BLaER1 treated with 17β-estradiol and CSF1 and Interleukin-3, amounts not matched to agents 10 nM and 100 nM (cell line): ENCODE results near the gene ST13.
A peak's percentile ranks its signal among the peaks of the same experiment; 100 is the strongest.
"Not testable (repeated sequence)": the region's sequence is repeated elsewhere in the genome, so short reads cannot be mapped to it uniquely, and the experiment has no call there.

ENCODE experiments used
- H3K27ac ChIP-seq, 11 experiments: shearing (Covaris generic); formaldehyde crosslinking; 2 replicates each; pipeline ENCODE4 v1.8.1; 2022
- H3K27me3 ChIP-seq, 11 experiments: shearing (Covaris generic); formaldehyde crosslinking; 2 replicates each; pipeline ENCODE4 v1.8.1; 2022
- H3K36me3 ChIP-seq, 11 experiments: shearing (Covaris generic); formaldehyde crosslinking; 2 replicates each; pipeline ENCODE4 v1.8.1; 2022
- H3K4me1 ChIP-seq, 10 experiments: shearing (Covaris generic); formaldehyde crosslinking; 2 replicates each; pipeline ENCODE4 v1.8.1; 2022
- H3K4me2 ChIP-seq, 11 experiments: shearing (Covaris generic); formaldehyde crosslinking; 2 replicates each; pipeline ENCODE4 v1.8.1; 2022
- H3K4me3 ChIP-seq, 10 experiments: shearing (Covaris generic); formaldehyde crosslinking; 2 replicates each; pipeline ENCODE4 v1.8.1; 2022
- H3K9ac ChIP-seq, 11 experiments: shearing (Covaris generic); formaldehyde crosslinking; 2 replicates each; pipeline ENCODE4 v1.8.1; 2022
- H3K9me3 ChIP-seq, 11 experiments: shearing (Covaris generic); formaldehyde crosslinking; replicated peaks in 1 of 11; 2 replicates each; pipeline ENCODE4 v1.8.1; 2022
- H4K20me1 ChIP-seq, 11 experiments: shearing (Covaris generic); formaldehyde crosslinking; 2 replicates each; pipeline ENCODE4 v1.8.1; 2022
- Cebpa-rat ChIP-seq, 11 experiments: shearing (Covaris generic); IDR thresholded peaks; 2 replicates each; pipeline ENCODE4 v1.8.1; 2022

Gene ST13

GRCh38 chr22:40826984-40827741, 29.3 kb downstream of the ST13 start:
- no peaks in the 10 kb centered on the region for H3K9me3 ChIP-seq
- no peak for TF ChIP-seq Cebpa-rat (IDR thresholded peaks at IDR 0.05)
- no peak overlapping the region for H3K27ac ChIP-seq
- no peaks in the 10 kb centered on the region for H3K4me1 ChIP-seq
- peaks cover 81 to 100% (median 92%) of the 10 kb centered on the region in 11 experiments for H3K36me3 ChIP-seq
- H3K4me2 ChIP-seq, result no peak overlapping the region
- peaks cover 0 to 12% (median 4%) of the 10 kb centered on the region in 11 experiments; a peak in 4 of 22 replicates for H4K20me1 ChIP-seq
- H3K4me3 ChIP-seq, result no peak overlapping the region
- no peaks in the 10 kb centered on the region for H3K27me3 ChIP-seq
- no peak overlapping the region for H3K9ac ChIP-seq

DNA sequence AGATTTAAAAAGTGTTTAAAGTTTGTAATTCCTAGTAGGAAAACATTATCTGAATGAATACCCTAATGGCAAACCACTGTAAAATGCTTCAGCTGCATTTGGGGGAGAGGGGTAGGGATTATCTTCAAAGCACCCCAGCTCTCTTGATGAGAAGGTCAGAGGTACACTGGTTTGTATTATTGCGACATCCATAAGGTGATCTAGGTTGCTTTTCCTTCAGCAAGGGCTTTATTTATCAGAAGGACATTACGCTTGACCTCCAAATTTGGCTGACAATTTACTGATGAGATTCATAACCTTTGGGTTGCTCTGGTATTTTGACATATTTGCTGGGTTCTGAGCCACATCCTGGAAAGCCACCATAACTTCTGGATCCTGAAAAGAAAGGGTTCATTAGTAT, 30.1 kb downstream of the ST13 start:
- TF ChIP-seq Cebpa-rat (IDR thresholded peaks at IDR 0.05), result peak in 2 of 11 experiments; percentile 18 to 58; a peak in 1 of 22 replicates
- H3K27ac ChIP-seq, H3K9ac ChIP-seq: not testable (repeated sequence)

GRCh38 chr22:40823426-40823825, 33.0 kb downstream of the ST13 start:
- Histone ChIP-seq H3K4me3 (no peak overlapping the region), H3K9ac (no peak overlapping the region), H3K27ac (no peak overlapping the region), H3K9me3 (no peaks in the 10 kb centered on the region), H4K20me1 (no peaks in the 10 kb centered on the region; a peak in 2 of 22 replicates), H3K36me3 (peaks cover 44 to 65% (median 55%) of the 10 kb centered on the region in 11 experiments), H3K27me3 (no peaks in the 10 kb centered on the region), H3K4me1 (peaks cover 7 to 13% (median 12%) of the 10 kb centered on the region in 10 experiments), H3K4me2 (no peak overlapping the region)
- no peak for TF ChIP-seq Cebpa-rat (IDR thresholded peaks at IDR 0.05)

More for the DNA sequence above, 30.1 kb downstream of the ST13 start:
- H3K4me3 ChIP-seq, H3K27me3 ChIP-seq, H3K4me1 ChIP-seq, H3K4me2 ChIP-seq, H4K20me1 ChIP-seq, H3K9me3 ChIP-seq: not testable (repeated sequence)
- H3K36me3 ChIP-seq, result peaks cover 72 to 94% (median 83%) of the 10 kb centered on the region in 11 experiments

GRCh38 chr22:40819599-40820140, 36.8 kb downstream of the ST13 start:
- Histone ChIP-seq H4K20me1 (peaks cover 0 to 22% (median 0%) of the 10 kb centered on the region in 11 experiments; a peak in 4 of 22 replicates), H3K4me3 (peak overlapping the region; percentile 73 to 99 (median 92)), H3K4me2 (peak overlapping the region; percentile 79 to 96 (median 87)), H3K9ac (peak overlapping the region; percentile 69 to 89 (median 86); a peak in 21 of 22 replicates), H3K27ac (peak overlapping the region in 10 of 11 experiments; percentile 40 to 86 (median 47); a peak in 17 of 22 replicates), H3K36me3 (peaks cover 14 to 43% (median 26%) of the 10 kb centered on the region in 11 experiments), H3K27me3 (no peaks in the 10 kb centered on the region), H3K9me3 (no peaks in the 10 kb centered on the region), H3K4me1 (peaks cover 26 to 31% (median 29%) of the 10 kb centered on the region in 10 experiments)
- no peak for TF ChIP-seq Cebpa-rat (IDR thresholded peaks at IDR 0.05)

GRCh38 chr22:40818747-40819598, 37.5 kb downstream of the ST13 start, which contains the start of gene SLC25A17:
TSS of gene SLC25A17 (minus strand) at chr22:40819346. CDS start at chr22:40819248, 98 bp downstream.
- Histone ChIP-seq H3K27ac (peak within 1 kb of the TSS; percentile 52 to 86 (median 81); a peak in 21 of 22 replicates), H3K9me3 (no peaks in the 10 kb centered on the region), H3K4me2 (peak within 1 kb of the TSS; percentile 85 to 98 (median 92)), H4K20me1 (peaks cover 0 to 22% (median 0%) of the 10 kb centered on the region in 11 experiments; a peak in 6 of 22 replicates), H3K36me3 (peaks cover 8 to 36% (median 20%) of the 10 kb centered on the region in 11 experiments), H3K4me3 (peak within 1 kb of the TSS; percentile 73 to 99 (median 92)), H3K9ac (peak within 1 kb of the TSS; percentile 83 to 89 (median 86)), H3K27me3 (no peaks in the 10 kb centered on the region), H3K4me1 (peaks cover 26 to 32% (median 30%) of the 10 kb centered on the region in 10 experiments)
- TF ChIP-seq Cebpa-rat (IDR thresholded peaks at IDR 0.05), result no peak

- peak overlapping the region in 10 of 11 experiments; percentile 72 to 86 (median 82); a peak in 19 of 22 replicates for H3K27ac ChIP-seq
- H3K4me1 ChIP-seq, result peaks cover 26 to 39% (median 32%) of the 10 kb centered on the region in 10 experiments
- H4K20me1 ChIP-seq, result peaks cover 0 to 22% (median 0%) of the 10 kb centered on the region in 11 experiments; a peak in 6 of 22 replicates
- no peaks in the 10 kb centered on the region for H3K9me3 ChIP-seq
- H3K36me3 ChIP-seq, result peaks cover 1 to 34% (median 14%) of the 10 kb centered on the region in 11 experiments; a peak in 20 of 22 replicates
- H3K27me3 ChIP-seq, result no peaks in the 10 kb centered on the region
- peak overlapping the region; percentile 73 to 99 (median 92) for H3K4me3 ChIP-seq
- peak overlapping the region; percentile 83 to 89 (median 86) for H3K9ac ChIP-seq
- H3K4me2 ChIP-seq, result peak overlapping the region; percentile 85 to 98 (median 92)
- no peak for TF ChIP-seq Cebpa-rat (IDR thresholded peaks at IDR 0.05)
Measured at GRCh38 chr22:40818192-40818746, 38.2 kb downstream of the ST13 start.

DNA sequence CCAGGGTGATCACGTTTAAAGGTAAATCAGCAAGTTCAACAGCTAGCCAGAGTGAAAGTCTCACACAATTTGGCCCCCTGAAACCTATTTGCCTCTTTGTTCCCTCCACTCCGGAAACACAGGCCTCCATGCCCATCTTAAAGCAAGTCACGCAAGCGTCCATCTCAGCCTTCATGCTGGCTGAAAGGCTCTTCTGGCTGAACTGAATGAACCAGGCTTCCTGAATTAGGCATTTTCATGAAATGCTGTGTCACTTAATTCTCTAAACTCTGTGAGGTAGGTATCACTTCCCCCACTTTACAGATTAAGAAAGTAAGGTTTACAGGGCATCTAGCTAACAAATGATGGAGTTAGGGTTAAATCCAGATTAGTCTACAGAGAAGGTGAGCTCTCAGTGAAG, 38.7 kb downstream of the ST13 start:
- Histone ChIP-seq H4K20me1 (peaks cover 0 to 26% (median 0%) of the 10 kb centered on the region in 11 experiments; a peak in 7 of 22 replicates), H3K36me3 (peaks cover 0 to 33% (median 11%) of the 10 kb centered on the region in 11 experiments; a peak in 13 of 22 replicates), H3K27ac (peak overlapping the region in 5 of 11 experiments; percentile 13 to 86 (median 82); a peak in 6 of 22 replicates), H3K4me2 (peak overlapping the region; percentile 85 to 98 (median 92)), H3K27me3 (no peaks in the 10 kb centered on the region), H3K4me1 (peaks cover 26 to 39% (median 32%) of the 10 kb centered on the region in 10 experiments), H3K9me3 (no peaks in the 10 kb centered on the region), H3K9ac (peak overlapping the region in 8 of 11 experiments; percentile 83 to 89 (median 86); a peak in 16 of 22 replicates), H3K4me3 (peak overlapping the region in 7 of 10 experiments; percentile 81 to 99 (median 96); a peak in 10 of 20 replicates)
- no peak for TF ChIP-seq Cebpa-rat (IDR thresholded peaks at IDR 0.05)

DNA sequence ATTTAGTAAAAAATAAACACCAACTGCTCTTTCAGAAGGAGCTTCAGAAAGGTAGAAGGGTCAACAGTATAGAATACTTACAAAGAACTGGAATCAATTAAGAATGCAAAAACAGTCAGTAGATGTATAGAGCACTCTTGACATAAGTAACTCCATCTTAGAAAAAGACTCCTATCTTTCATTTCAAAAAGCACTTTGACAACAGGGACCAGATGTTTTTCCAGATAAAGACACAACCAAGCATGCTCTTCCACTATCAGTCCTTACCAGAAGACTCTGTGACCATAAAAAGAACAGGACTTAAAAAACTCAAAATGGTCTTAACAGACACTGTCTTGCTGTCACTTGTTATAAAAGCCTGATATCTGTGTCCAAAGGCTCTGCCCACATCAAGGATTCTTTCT, 42.5 kb downstream of the ST13 start:
- no peak overlapping the region; a peak in 1 of 22 replicates for H3K4me2 ChIP-seq
- H3K36me3 ChIP-seq, result peaks cover 0 to 47% (median 13%) of the 10 kb centered on the region in 11 experiments; a peak in 14 of 22 replicates
- no peak overlapping the region for H3K4me3 ChIP-seq
- H3K9ac ChIP-seq, result no peak overlapping the region
- no peak for TF ChIP-seq Cebpa-rat (IDR thresholded peaks at IDR 0.05)
- H3K9me3 ChIP-seq, result no peaks in the 10 kb centered on the region
- peaks cover 19 to 31% (median 23%) of the 10 kb centered on the region in 10 experiments for H3K4me1 ChIP-seq
- H4K20me1 ChIP-seq, result peaks cover 0 to 62% (median 8%) of the 10 kb centered on the region in 11 experiments; a peak in 10 of 22 replicates
- no peaks in the 10 kb centered on the region for H3K27me3 ChIP-seq
- H3K27ac ChIP-seq, result no peak overlapping the region
